ENCODE results near the gene NFKB2. TPM values are rescaled to one million over a fixed set of nuclear protein-coding genes. Genes with fewer than 3 reads are reported as not detected.

The NFKB2 gene
- total and polyA plus RNA-seq, 2 of the 8 experiments (the other 6 are each of a cell fraction or from before 2014, with no cell fraction given): 20.4 to 31.4 TPM

DNA sequence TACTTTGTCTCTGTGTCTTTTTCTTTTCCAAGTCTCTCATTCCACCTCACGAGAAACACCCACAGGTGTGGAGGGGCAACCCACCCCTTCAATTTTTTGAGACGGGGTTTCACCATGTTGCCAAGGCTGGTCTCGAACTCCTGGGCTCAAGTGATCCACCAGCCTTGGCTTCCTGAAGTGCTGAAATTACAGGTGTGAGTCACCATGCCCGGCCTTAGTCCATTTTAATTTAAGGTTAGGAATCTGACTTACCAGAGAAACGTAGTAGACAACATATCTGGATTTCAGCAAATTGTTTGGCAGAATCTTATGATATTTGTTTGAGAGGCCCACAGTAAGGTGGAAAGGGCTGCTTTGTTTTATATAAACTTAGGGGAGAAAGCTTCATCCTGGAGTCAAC, 3.2 kb upstream of the NFKB2 start:
- peaks cover 0 to under 1% (median 0%) of the 10 kb centered on the region in 4 experiments; a peak in 2 of 8 replicates for H3K36me3 ChIP-seq (ENCODE audit: control insufficient read depth in 2 of 4, insufficient read depth in 4 of 4, low read length in 3 of 4)
- no peaks in the 10 kb centered on the region for H3K79me2 ChIP-seq (ENCODE audit: control insufficient read depth in 1 of 2, insufficient read depth in 2 of 2, low read length in 2 of 2)
- H3K27me3 ChIP-seq (replicated peaks in 1 of 4; ENCODE audit: control insufficient read depth in 3 of 4, extremely low read depth in 1 of 4, insufficient read depth in 3 of 4, low read length in 3 of 4): peaks cover 0 to 22% (median 20%) of the 10 kb centered on the region in 4 experiments; a peak in 6 of 7 replicates
- H3K14ac ChIP-seq (ENCODE audit: insufficient read length): no peak overlapping the region
- DNase-seq (ENCODE audit: low read depth in 1 of 2, low spot score in 2 of 2): no peak
- peaks cover 13% of the 10 kb centered on the region for H3K23me2 ChIP-seq (ENCODE audit: low read depth, low read length)
- no peak overlapping the region for H3K18ac ChIP-seq (ENCODE audit: extremely low read depth, low read length)
- H3K23ac ChIP-seq (ENCODE audit: insufficient read length): no peak overlapping the region
- H2BK20ac ChIP-seq (ENCODE audit: low read length): no peak overlapping the region
- H2BK12ac ChIP-seq (ENCODE audit: low read depth, low read length): no peak overlapping the region
- FAIRE-seq: no peak
- no peak overlapping the region for H2BK5ac ChIP-seq (ENCODE audit: low read depth, low read length)
- no peaks in the 10 kb centered on the region for H3K79me1 ChIP-seq (ENCODE audit: low read depth, low read length)
- CTCF ChIA-PET (ENCODE audit: partially characterized antibody): interaction anchor here (0.6 to 16.4 kb wide), 10 partner anchors 13 to 222 kb away, joined by 3 to 357 read pairs (median 24); partner anchors contain the start of genes C10orf95, ELOVL3, FBXL15 and PSD
- H3K9ac ChIP-seq (replicated peaks in 1 of 4; ENCODE audit: extremely low read depth in 1 of 4, low read depth in 3 of 4, low read length in 3 of 4): no peak overlapping the region
- WGBS, 2 experiments (ENCODE audit: extremely low coverage in 1 of 2, insufficient coverage in 1 of 2, insufficient read length in 1 of 2, insufficient replicate concordance in 2 of 2, low coverage in 1 of 2, low lambda C conversion rate in 2 of 2, missing lambda C conversion rate in 1 of 2): 88% methylated on average over 5 of the region's 5 CpGs; no CpG with 5 or more reads in 1 of the 2 experiments
- POLR2A ChIA-PET (ENCODE audit: partially characterized antibody): interaction anchor here (3.9 to 5.8 kb wide), 2 partner anchors 13 to 29 kb away, joined by 25 to 33 read pairs; partner anchors contain the start of gene FBXL15
- H2BK15ac ChIP-seq (ENCODE audit: low read length): no peak overlapping the region
- no peak overlapping the region for H2BK120ac ChIP-seq (replicated peaks; ENCODE audit: low read depth, low read length)
- no peak overlapping the region for H3K4ac ChIP-seq (replicated peaks; ENCODE audit: insufficient read length, low read depth, low read length)
- no peaks in the 10 kb centered on the region for H3K9me3 ChIP-seq (ENCODE audit: insufficient read depth in 2 of 2, low read depth in 1 of 2, low read length in 1 of 2)
- no peak overlapping the region for H3K27ac ChIP-seq (ENCODE audit: low read depth, low read length)
- TF ChIP-seq CREB1 (IDR thresholded peaks at IDR 0.05): no peak
- TF ChIP-seq FOSL1 (IDR thresholded peaks at IDR 0.05; ENCODE audit: insufficient read depth, low read depth, low read length): no peak
- no peak overlapping the region for H3K56ac ChIP-seq (replicated peaks; ENCODE audit: insufficient read length, low read depth, low read length)
- H3K4me3 ChIP-seq (ENCODE audit: extremely low read depth in 1 of 4, insufficient read depth in 2 of 4, low read depth in 3 of 4, low read length in 4 of 4): no peak overlapping the region
- no peak overlapping the region for H4K91ac ChIP-seq (replicated peaks; ENCODE audit: insufficient read length, low read length)
- no peak overlapping the region for H3K4me2 ChIP-seq (ENCODE audit: insufficient read depth in 1 of 2, low read depth in 2 of 2, low read length in 2 of 2)
- H2AK5ac ChIP-seq (ENCODE audit: low read depth, low read length): no peak overlapping the region
- H4K5ac ChIP-seq (ENCODE audit: insufficient read length, low read depth, low read length): no peak overlapping the region
- peaks cover 0 to 17% (median 9%) of the 10 kb centered on the region in 4 experiments; a peak in 6 of 7 replicates for H3K4me1 ChIP-seq (replicated peaks in 1 of 4; ENCODE audit: control insufficient read depth in 3 of 4, insufficient read depth in 4 of 4, low read length in 3 of 4)
- H2AFZ ChIP-seq (ENCODE audit: low read length): no peak overlapping the region
- H4K8ac ChIP-seq (ENCODE audit: extremely low read depth, insufficient read depth, low read length): no peak overlapping the region
- peaks cover 3 to 12% of the 10 kb centered on the region in 2 experiments for H4K20me1 ChIP-seq (replicated peaks in 1 of 2; ENCODE audit: control insufficient read depth in 1 of 2, insufficient read depth in 2 of 2, low read length in 2 of 2)
